Activated CD8-positive, alpha-beta T cell treated with anti-CD3 and anti-CD28 coated beads, Interleukin-2, amount 10 ng/mL, durations not matched to agents 7 days and 5 days (primary cell): ENCODE results near the gene MR1. TPM values are rescaled to one million over a fixed set of nuclear protein-coding genes. Genes with fewer than 3 reads are reported as not detected.

Experiments used
- ATAC-seq: fragments of 150-1000 bp; cut with Tn5 transposase; one replicate; pipeline ENCODE4 v1.10.0; 2021; ENCODE audit warnings: moderate library complexity
- CTCF ChIA-PET: fragments of 350-600 bp; sonication (Branson Sonifier 250); formaldehyde crosslinking; loops from one replicate; lab custom pipeline; 2021; ENCODE audit warnings: antibody characterized with exemption; lab: Charles Lee
- POLR2A ChIA-PET: fragments of 350-600 bp; sonication (Branson Sonifier 250); formaldehyde crosslinking; loops from one replicate; lab custom pipeline; 2021; ENCODE audit warnings: antibody characterized with exemption; lab: Charles Lee
- DNase-seq: peaks from one replicate; pipeline ENCODE4 v3.0.0-alpha.2; 2020
- H3K27ac Mint-ChIP-seq: one replicate; pipeline ENCODE4 v1.8.0; 2021; ENCODE audit warnings: mild to moderate bottlenecking, mixed read lengths
- H3K27me3 Mint-ChIP-seq: one replicate; pipeline ENCODE4 v1.8.0; 2021; ENCODE audit warnings: low read depth, mixed read lengths
- H3K36me3 Mint-ChIP-seq: one replicate; pipeline ENCODE4 v1.8.0; 2021; ENCODE audit warnings: low read depth, mixed read lengths
- H3K4me1 Mint-ChIP-seq: one replicate; pipeline ENCODE4 v1.8.0; 2021; ENCODE audit warnings: low read depth, mixed read lengths
- H3K4me3 Mint-ChIP-seq: one replicate; pipeline ENCODE4 v1.8.0; 2021; ENCODE audit warnings: mild to moderate bottlenecking, mixed read lengths
- H3K9me3 Mint-ChIP-seq: one replicate; pipeline ENCODE4 v1.8.0; 2022; ENCODE audit warnings: mixed read lengths; ENCODE audit not compliant: insufficient read depth
- total RNA-seq, 2 experiments: library from RNA; stranded (reverse); gene quantifications; one replicate each; pipeline ENCODE4 v1.2.3, GENCODE V29; 2021

Gene MR1
- total RNA-seq, 2 experiments from 2014 or later: 27.9 to 29.3 TPM

GRCh38 chr1:181102841-181103240 lies 69.1 kb downstream of the MR1 start:
- H3K36me3 Mint-ChIP-seq: no peaks in the 10 kb centered on the region
- no peaks in the 10 kb centered on the region for H3K9me3 Mint-ChIP-seq
- ATAC-seq (no peak), DNase-seq (no peak)
- ChIA-PET CTCF (interaction anchor here (1.5 to 7.8 kb wide), 4 partner anchors 11 to 221 kb away, joined by 3 to 114 read pairs (median 44); no protein-coding TSS in a partner anchor), POLR2A (interaction anchor here (0.9 to 13.2 kb wide), 2 partner anchors 13 to 15 kb away, joined by 3 to 200 read pairs; partner anchors contain the start of gene IER5)
- H3K27ac Mint-ChIP-seq: no peak overlapping the region
- H3K4me3 Mint-ChIP-seq: no peak overlapping the region
- peaks cover 19% of the 10 kb centered on the region for H3K27me3 Mint-ChIP-seq
- H3K4me1 Mint-ChIP-seq: peaks cover 87% of the 10 kb centered on the region

- Mint-ChIP-seq H3K4me1 (peaks cover 82% of the 10 kb centered on the region), H3K4me3 (peak overlapping the region; percentile 13), H3K9me3 (no peaks in the 10 kb centered on the region), H3K36me3 (no peaks in the 10 kb centered on the region), H3K27ac (peak overlapping the region; percentile 21), H3K27me3 (peaks cover 25% of the 10 kb centered on the region)
- ChIA-PET POLR2A (interaction anchor here (0.7 to 13.2 kb wide), 5 partner anchors 8 to 45 kb away, joined by 3 to 200 read pairs (median 4); partner anchors contain the start of gene IER5), CTCF (interaction anchor here (1.0 to 7.8 kb wide), 6 partner anchors 8 to 222 kb away, joined by 3 to 114 read pairs (median 22); no protein-coding TSS in a partner anchor)
- no peak for DNase-seq
- no peak for ATAC-seq
Observed at GRCh38 chr1:181103399-181103798, 69.6 kb downstream of the MR1 start.

GRCh38 chr1:181104042-181104789 lies 70.4 kb downstream of the MR1 start:
- DNase-seq (peak; percentile 52), ATAC-seq (no peak)
- H3K27ac Mint-ChIP-seq: peak overlapping the region; percentile 78
- CTCF ChIA-PET: interaction anchor here (1.0 to 7.8 kb wide), 9 partner anchors 9 to 223 kb away, joined by 3 to 114 read pairs (median 6); no protein-coding TSS in a partner anchor
- H3K4me3 Mint-ChIP-seq: peak overlapping the region; percentile 80
- peaks cover 78% of the 10 kb centered on the region for H3K4me1 Mint-ChIP-seq
- H3K27me3 Mint-ChIP-seq: peaks cover 29% of the 10 kb centered on the region
- POLR2A ChIA-PET: interaction anchor here (0.8 to 13.2 kb wide), 12 partner anchors 9 to 82 kb away, joined by 3 to 200 read pairs (median 4); partner anchors contain the start of genes IER5, MR1 and STX6
- no peaks in the 10 kb centered on the region for H3K36me3 Mint-ChIP-seq
- no peaks in the 10 kb centered on the region for H3K9me3 Mint-ChIP-seq

GRCh38 chr1:181104790-181105133 lies 71.0 kb downstream of the MR1 start:
- peak overlapping the region; percentile 80 for H3K4me3 Mint-ChIP-seq
- H3K36me3 Mint-ChIP-seq: no peaks in the 10 kb centered on the region
- ATAC-seq (peak; percentile 38), DNase-seq (peak; percentile 62)
- CTCF ChIA-PET: interaction anchor here (0.9 to 7.8 kb wide), 14 partner anchors 9 to 294 kb away, joined by 3 to 114 read pairs (median 6); partner anchors contain the start of gene STX6
- peak overlapping the region; percentile 78 for H3K27ac Mint-ChIP-seq
- peaks cover 34% of the 10 kb centered on the region for H3K27me3 Mint-ChIP-seq
- no peaks in the 10 kb centered on the region for H3K9me3 Mint-ChIP-seq
- peaks cover 73% of the 10 kb centered on the region for H3K4me1 Mint-ChIP-seq
- POLR2A ChIA-PET: interaction anchor here (0.7 to 13.2 kb wide), 16 partner anchors 9 to 83 kb away, joined by 3 to 200 read pairs (median 4); partner anchors contain the start of genes IER5, MR1 and STX6

GRCh38 chr1:181105134-181106021 lies 71.6 kb downstream of the MR1 start:
- POLR2A ChIA-PET: interaction anchor here (0.7 to 13.2 kb wide), 15 partner anchors 9 to 84 kb away, joined by 3 to 200 read pairs (median 4); partner anchors contain the start of genes IER5, MR1 and STX6
- Mint-ChIP-seq H3K4me1 (peaks cover 67% of the 10 kb centered on the region), H3K36me3 (no peaks in the 10 kb centered on the region)

GRCh38 chr1:181106022-181106312 lies 72.2 kb downstream of the MR1 start:
- peaks cover 43% of the 10 kb centered on the region for H3K27me3 Mint-ChIP-seq
- CTCF ChIA-PET: interaction anchor here (1.2 to 7.8 kb wide), 7 partner anchors 11 to 71 kb away, joined by 3 to 114 read pairs (median 7); no protein-coding TSS in a partner anchor
- no peaks in the 10 kb centered on the region for H3K9me3 Mint-ChIP-seq
- POLR2A ChIA-PET: interaction anchor here (1.2 to 13.2 kb wide), 4 partner anchors 16 to 84 kb away, joined by 4 to 200 read pairs (median 5); partner anchors contain the start of gene IER5
- H3K4me3 Mint-ChIP-seq: peak overlapping the region; percentile 78
- DNase-seq (no peak), ATAC-seq (no peak)
- H3K36me3 Mint-ChIP-seq: no peaks in the 10 kb centered on the region
- H3K27ac Mint-ChIP-seq: peak overlapping the region; percentile 74
- H3K4me1 Mint-ChIP-seq: peaks cover 61% of the 10 kb centered on the region

More at GRCh38 chr1:181105134-181106021, 71.6 kb downstream of the MR1 start:
- ATAC-seq (peak; percentile 81), DNase-seq (peak; percentile 93)
- H3K4me3 Mint-ChIP-seq: peak overlapping the region; percentile 80
- CTCF ChIA-PET: interaction anchor here (0.9 to 7.8 kb wide), 14 partner anchors 10 to 294 kb away, joined by 3 to 114 read pairs (median 6); partner anchors contain the start of gene STX6
- peaks cover 37% of the 10 kb centered on the region for H3K27me3 Mint-ChIP-seq
- no peaks in the 10 kb centered on the region for H3K9me3 Mint-ChIP-seq
- H3K27ac Mint-ChIP-seq: peak overlapping the region; percentile 74

- H3K27me3 Mint-ChIP-seq: peaks cover 48% of the 10 kb centered on the region
- CTCF ChIA-PET: interaction anchor here (1.2 to 7.8 kb wide), 5 partner anchors 11 to 71 kb away, joined by 3 to 114 read pairs (median 7); no protein-coding TSS in a partner anchor
- no peaks in the 10 kb centered on the region for H3K36me3 Mint-ChIP-seq
- H3K9me3 Mint-ChIP-seq: no peaks in the 10 kb centered on the region
- H3K4me1 Mint-ChIP-seq: peaks cover 56% of the 10 kb centered on the region
- POLR2A ChIA-PET: interaction anchor here (0.9 to 13.2 kb wide), 3 partner anchors 17 to 26 kb away, joined by 3 to 200 read pairs (median 4); partner anchors contain the start of gene IER5
- DNase-seq (no peak), ATAC-seq (no peak)
- no peak overlapping the region for H3K27ac Mint-ChIP-seq
- peak overlapping the region; percentile 6 for H3K4me3 Mint-ChIP-seq
Observed at GRCh38 chr1:181106479-181106878, 72.7 kb downstream of the MR1 start.

- peaks cover 53% of the 10 kb centered on the region for H3K27me3 Mint-ChIP-seq
- H3K4me3 Mint-ChIP-seq: no peak overlapping the region
- ChIA-PET POLR2A (interaction anchor here (13.2 kb wide), 1 partner anchor 18 kb away, joined by 200 read pairs; the partner anchor contains the start of gene IER5), CTCF (interaction anchor here (6.4 to 7.8 kb wide), 2 partner anchors 9 to 32 kb away, joined by 39 to 114 read pairs; no protein-coding TSS in a partner anchor)
- H3K36me3 Mint-ChIP-seq: no peaks in the 10 kb centered on the region
- ATAC-seq (no peak), DNase-seq (no peak)
- H3K4me1 Mint-ChIP-seq: peaks cover 43% of the 10 kb centered on the region
- H3K27ac Mint-ChIP-seq: no peak overlapping the region
- no peaks in the 10 kb centered on the region for H3K9me3 Mint-ChIP-seq
Observed at GRCh38 chr1:181107711-181108110, 73.9 kb downstream of the MR1 start.

- ChIA-PET CTCF (interaction anchor here (1.2 to 7.8 kb wide), 3 partner anchors 9 to 31 kb away, joined by 3 to 114 read pairs (median 5); no protein-coding TSS in a partner anchor), POLR2A (interaction anchor here (13.2 kb wide), 1 partner anchor 19 kb away, joined by 200 read pairs; the partner anchor contains the start of gene IER5)
- Mint-ChIP-seq H3K4me3 (no peak overlapping the region), H3K9me3 (no peaks in the 10 kb centered on the region), H3K4me1 (peaks cover 37% of the 10 kb centered on the region), H3K27me3 (peaks cover 53% of the 10 kb centered on the region), H3K27ac (no peak overlapping the region), H3K36me3 (no peaks in the 10 kb centered on the region)
- DNase-seq (no peak), ATAC-seq (no peak)
Observed at GRCh38 chr1:181108304-181108867, 74.6 kb downstream of the MR1 start.

GRCh38 chr1:181110013-181110412 lies 76.2 kb downstream of the MR1 start:
- H3K36me3 Mint-ChIP-seq: no peaks in the 10 kb centered on the region
- peaks cover 53% of the 10 kb centered on the region for H3K27me3 Mint-ChIP-seq
- POLR2A ChIA-PET: interaction anchor here (1.1 to 13.2 kb wide), 2 partner anchors 20 to 31 kb away, joined by 3 to 200 read pairs; partner anchors contain the start of gene IER5
- DNase-seq (no peak), ATAC-seq (no peak)
- H3K9me3 Mint-ChIP-seq: no peaks in the 10 kb centered on the region
- no peak overlapping the region for H3K27ac Mint-ChIP-seq
- H3K4me3 Mint-ChIP-seq: no peak overlapping the region
- CTCF ChIA-PET: interaction anchor here (0.6 to 3.1 kb wide), 4 partner anchors 13 to 520 kb away, joined by 3 to 11 read pairs (median 4); no protein-coding TSS in a partner anchor
- H3K4me1 Mint-ChIP-seq: peaks cover 25% of the 10 kb centered on the region
